ENCODE results near the gene VAMP2.

The VAMP2 gene

DNA sequence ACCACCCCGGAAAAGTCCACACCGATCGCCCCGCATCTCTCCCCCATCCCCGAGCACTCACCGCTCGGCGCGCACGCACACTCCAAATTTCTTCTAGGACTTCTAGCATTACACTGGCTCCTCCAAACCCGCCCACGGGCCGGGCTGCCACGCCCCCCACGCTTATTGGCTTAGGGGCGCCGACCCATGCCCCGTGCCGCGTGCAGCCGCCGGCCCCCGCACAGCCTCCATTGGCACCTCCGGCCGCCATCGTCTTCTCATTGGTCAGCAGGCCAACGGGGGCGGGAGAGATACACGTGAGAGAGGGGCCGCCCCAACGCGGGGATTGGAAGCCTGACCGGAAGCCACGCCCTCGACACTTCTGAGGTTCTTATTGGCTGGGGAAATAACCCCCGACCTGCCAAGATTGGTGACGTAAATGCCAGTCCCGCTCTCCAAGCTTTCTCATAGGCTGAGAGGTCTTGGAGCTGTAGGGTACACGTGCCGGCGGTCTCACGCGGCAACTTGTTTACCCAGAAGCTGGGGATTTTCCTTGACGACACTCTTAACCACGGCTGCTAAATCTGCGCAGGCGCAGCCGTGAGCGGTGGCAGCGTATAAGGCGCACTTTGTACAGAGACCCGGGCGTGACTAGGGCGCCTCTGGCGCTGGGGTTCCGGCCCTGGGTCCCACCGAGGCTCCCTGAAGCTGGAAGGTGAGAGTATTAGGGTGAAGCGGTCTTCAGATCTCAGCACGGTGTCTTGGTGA is 6.3 kb downstream of the VAMP2 start:
- peak; percentile 100 for DNase-seq (ENCODE audit: low read depth, low spot score)
- H3K4me3 ChIP-seq (ENCODE audit: low read depth, low read length), result peak overlapping the region; percentile 70
- no peak for TF ChIP-seq CTCF (IDR thresholded peaks at IDR 0.05; ENCODE audit: insufficient read depth, low read length, missing control alignments)
- ChIA-PET CTCF (interaction anchor here (1.2 to 8.6 kb wide), 7 partner anchors 18 to 96 kb away, joined by 3 to 41 read pairs (median 11); partner anchors contain the start of gene HES7), POLR2A (interaction anchor here (0.9 to 1.8 kb wide), 5 partner anchors 17 to 66 kb away, joined by 3 to 17 read pairs (median 3); partner anchors contain the start of gene HES7)

DNA sequence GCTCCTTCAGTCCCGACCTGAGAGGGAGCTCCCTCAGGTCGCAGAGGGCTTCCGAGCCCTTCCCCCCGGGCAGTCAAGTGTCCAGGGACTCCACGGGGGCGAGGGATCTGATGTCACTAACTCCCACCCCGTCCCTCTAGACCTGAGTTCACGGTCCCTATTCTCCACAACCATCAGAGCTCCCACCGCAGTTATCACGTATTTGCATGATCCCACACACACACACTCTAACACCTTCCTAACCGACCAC is 6.8 kb downstream of the VAMP2 start:
- no peak for DNase-seq (ENCODE audit: low read depth, low spot score)
- TF ChIP-seq CTCF (IDR thresholded peaks at IDR 0.05; ENCODE audit: insufficient read depth, low read length, missing control alignments), result no peak
- ChIA-PET CTCF (interaction anchor here (1.4 to 8.6 kb wide), 5 partner anchors 18 to 96 kb away, joined by 4 to 41 read pairs (median 11); partner anchors contain the start of gene HES7), POLR2A (interaction anchor here (1.1 to 1.8 kb wide), 2 partner anchors 31 to 32 kb away, joined by 3 to 5 read pairs; partner anchors contain the start of gene HES7)
- H3K4me3 ChIP-seq (ENCODE audit: low read depth, low read length), result peak overlapping the region; percentile 70

DNA sequence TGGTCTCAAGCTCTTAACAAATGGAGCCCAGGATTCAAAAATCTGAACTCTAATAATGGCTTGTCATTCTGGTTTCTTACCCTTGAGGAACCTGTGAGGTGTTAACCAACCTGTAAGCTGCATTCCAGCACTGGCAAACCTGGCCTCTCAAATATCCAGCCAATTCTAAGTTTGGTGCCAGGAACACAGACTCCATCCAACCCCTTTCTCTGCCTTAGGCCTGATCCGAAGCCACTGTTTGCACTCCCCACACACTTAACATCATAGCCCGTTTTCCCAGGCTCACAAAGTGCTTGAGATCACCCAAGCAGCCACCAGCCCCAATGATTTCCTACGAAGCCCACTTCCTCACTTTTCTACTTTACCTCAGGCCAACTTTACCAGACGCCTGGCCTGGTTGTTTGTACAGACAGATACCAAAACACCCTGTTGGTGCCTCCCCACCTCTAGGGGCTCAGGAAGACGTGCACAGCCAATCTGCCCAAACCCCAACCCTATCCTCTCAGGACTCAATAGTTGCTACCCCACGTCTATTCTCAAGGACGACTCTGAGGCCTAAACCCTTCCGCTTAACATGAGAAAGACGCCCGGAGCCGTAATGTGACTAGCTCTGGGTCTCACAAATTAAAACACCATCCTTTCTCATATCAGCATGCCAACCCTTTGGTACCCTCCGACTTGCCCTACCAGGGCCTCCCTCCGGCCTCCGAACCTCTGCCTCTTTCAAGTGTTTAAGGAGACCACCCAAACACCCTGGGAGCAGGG is 7.3 kb downstream of the VAMP2 start:
- ChIA-PET POLR2A (interaction anchor here (1.8 to 2.2 kb wide), 2 partner anchors 17 to 32 kb away, joined by 5 to 10 read pairs; no protein-coding TSS in a partner anchor), CTCF (interaction anchor here (1.4 to 8.6 kb wide), 6 partner anchors 17 to 95 kb away, joined by 4 to 41 read pairs (median 12); partner anchors contain the start of genes ALOXE3 and HES7)
- TF ChIP-seq CTCF (IDR thresholded peaks at IDR 0.05; ENCODE audit: insufficient read depth, low read length, missing control alignments), result no peak
- DNase-seq (ENCODE audit: low read depth, low spot score), result no peak
- peak overlapping the region; percentile 70 for H3K4me3 ChIP-seq (ENCODE audit: low read depth, low read length)

- POLR2A ChIA-PET, result interaction anchor here (1.6 to 2.2 kb wide), 2 partner anchors 18 to 21 kb away, joined by 4 to 10 read pairs; no protein-coding TSS in a partner anchor
These were observed 8.1 kb downstream of the VAMP2 start for GRCh38 chr17:8154608-8155155.

GRCh38 chr17:8153957-8154607 is 8.7 kb downstream of the VAMP2 start:
- ChIA-PET CTCF (interaction anchor here (1.2 to 4.3 kb wide), 3 partner anchors 16 to 35 kb away, joined by 3 to 29 read pairs (median 14); partner anchors contain the start of gene ALOXE3), POLR2A (interaction anchor here (1.6 to 2.2 kb wide), 2 partner anchors 19 to 21 kb away, joined by 4 to 10 read pairs; no protein-coding TSS in a partner anchor)
- H3K4me3 ChIP-seq (ENCODE audit: low read depth, low read length), result peak overlapping the region; percentile 34
- DNase-seq (ENCODE audit: low read depth, low spot score), result peak; percentile 95
- no peak for TF ChIP-seq CTCF (IDR thresholded peaks at IDR 0.05; ENCODE audit: insufficient read depth, low read length, missing control alignments)

More at GRCh38 chr17:8154608-8155155, 8.1 kb downstream of the VAMP2 start:
- CTCF ChIA-PET, result interaction anchor here (1.2 to 4.3 kb wide), 4 partner anchors 17 to 95 kb away, joined by 3 to 29 read pairs (median 10); partner anchors contain the start of gene ALOXE3
- DNase-seq (ENCODE audit: low read depth, low spot score), result no peak
- no peak for TF ChIP-seq CTCF (IDR thresholded peaks at IDR 0.05; ENCODE audit: insufficient read depth, low read length, missing control alignments)
- H3K4me3 ChIP-seq (ENCODE audit: low read depth, low read length), result peak overlapping the region; percentile 27

Measured in AG04449 (cell line).